DND-41 (cell line): ENCODE data around the gene RELN.

Experiments used
- CTCF ChIP-seq: IDR thresholded peaks from 2 replicates; pipeline ENCODE4 v1.5.1; 2012; ENCODE audit warnings: borderline replicate concordance, low read length, moderate library complexity, mild to moderate bottlenecking; ENCODE audit not compliant: poor library complexity, severe bottlenecking; ENCODE audit errors: extremely low read depth
- EZH2 ChIP-seq: IDR thresholded peaks from 3 replicates; pipeline ENCODE4 v1.6.1; 2012; ENCODE audit warnings: borderline replicate concordance, low read depth, mild to moderate bottlenecking, moderate library complexity, low read length, inconsistent platforms; ENCODE audit not compliant: severe bottlenecking

GRCh38 chr7:104017001-104017400 lies 27.5 kb upstream of the RELN start:
- TF ChIP-seq CTCF (no peak), EZH2 (no peak)
